ENCODE data around the gene NOL11.

Gene NOL11

DNA sequence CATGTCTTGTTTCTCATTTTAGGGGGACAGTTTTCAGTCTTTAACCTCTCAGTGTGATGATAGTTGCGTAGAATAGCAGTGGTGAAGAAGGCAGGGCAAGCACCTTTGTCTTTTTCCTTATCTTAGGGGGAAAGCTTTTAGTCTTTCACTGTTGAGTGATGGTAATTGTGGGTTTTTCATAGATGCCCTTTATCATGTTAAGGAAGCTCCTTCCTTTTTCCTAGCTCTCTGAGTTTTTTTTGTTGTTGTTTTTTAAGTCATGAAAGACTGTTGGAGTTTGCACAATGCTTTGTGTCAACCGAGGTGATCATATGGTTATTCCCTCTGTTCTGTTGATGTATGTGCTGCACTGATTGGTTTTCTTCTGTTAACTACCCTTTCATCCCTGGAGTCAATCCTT, 15.7 kb downstream of the NOL11 start:
- Histone ChIP-seq H3K27ac (ENCODE audit: low read depth, low read length) (no peak overlapping the region), H2AFZ (ENCODE audit: low read depth, low read length, severe bottlenecking) (no peak overlapping the region), H3K9me2 (replicated peaks; ENCODE audit: insufficient read depth, low read length) (no peaks in the 10 kb centered on the region), H3K4me2 (ENCODE audit: low read depth, low read length, poor library complexity, severe bottlenecking) (no peak overlapping the region), H4K20me1 (ENCODE audit: low read depth, low read length) (no peaks in the 10 kb centered on the region), H3K79me2 (ENCODE audit: insufficient read depth, low read length) (peaks cover 26% of the 10 kb centered on the region; the same call in 1 of the 2 replicates), H3K27me3 (ENCODE audit: low read length) (no peaks in the 10 kb centered on the region), H3K36me3 (ENCODE audit: low read length) (peaks cover 62% of the 10 kb centered on the region), H3F3A (ENCODE audit: insufficient read depth) (peaks cover 6% of the 10 kb centered on the region; the same call in 1 of the 2 replicates), H3K4me3 (ENCODE audit: insufficient read depth, low read length, poor library complexity, severe bottlenecking) (no peak overlapping the region), H3K9ac (ENCODE audit: low read length) (no peak overlapping the region), H3K9me3 (ENCODE audit: insufficient read depth, low read length) (no peaks in the 10 kb centered on the region)
- TF ChIP-seq EZH2phosphoT487 (conservative IDR thresholded peaks at IDR 0.05; ENCODE audit: low read length): no peak
- TF ChIP-seq, protein P1, sequence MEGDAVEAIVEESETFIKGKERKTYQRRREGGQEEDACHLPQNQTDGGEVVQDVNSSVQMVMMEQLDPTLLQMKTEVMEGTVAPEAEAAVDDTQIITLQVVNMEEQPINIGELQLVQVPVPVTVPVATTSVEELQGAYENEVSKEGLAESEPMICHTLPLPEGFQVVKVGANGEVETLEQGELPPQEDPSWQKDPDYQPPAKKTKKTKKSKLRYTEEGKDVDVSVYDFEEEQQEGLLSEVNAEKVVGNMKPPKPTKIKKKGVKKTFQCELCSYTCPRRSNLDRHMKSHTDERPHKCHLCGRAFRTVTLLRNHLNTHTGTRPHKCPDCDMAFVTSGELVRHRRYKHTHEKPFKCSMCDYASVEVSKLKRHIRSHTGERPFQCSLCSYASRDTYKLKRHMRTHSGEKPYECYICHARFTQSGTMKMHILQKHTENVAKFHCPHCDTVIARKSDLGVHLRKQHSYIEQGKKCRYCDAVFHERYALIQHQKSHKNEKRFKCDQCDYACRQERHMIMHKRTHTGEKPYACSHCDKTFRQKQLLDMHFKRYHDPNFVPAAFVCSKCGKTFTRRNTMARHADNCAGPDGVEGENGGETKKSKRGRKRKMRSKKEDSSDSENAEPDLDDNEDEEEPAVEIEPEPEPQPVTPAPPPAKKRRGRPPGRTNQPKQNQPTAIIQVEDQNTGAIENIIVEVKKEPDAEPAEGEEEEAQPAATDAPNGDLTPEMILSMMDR (IDR thresholded peaks at IDR 0.05; ENCODE audit: insufficient read depth, low read length, poor library complexity, severe bottlenecking): no peak

DNA sequence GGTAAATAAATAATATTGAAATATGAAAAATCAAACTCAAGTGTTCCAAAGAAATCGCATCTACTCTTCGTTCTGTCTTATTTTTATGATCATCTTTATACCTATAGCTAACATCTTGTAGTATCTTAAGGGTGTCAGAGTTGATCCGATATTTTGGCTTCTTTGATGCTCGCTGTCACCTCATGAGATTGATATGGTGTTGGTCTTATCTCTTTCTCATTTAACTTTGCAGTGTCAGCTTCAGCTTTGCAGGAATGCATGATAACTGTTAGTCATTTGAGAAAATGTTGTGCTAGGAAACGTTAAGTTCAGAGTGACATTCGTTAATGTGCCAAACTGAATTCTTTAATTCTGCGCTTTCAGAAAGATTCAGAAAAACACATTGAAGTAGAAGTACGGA, 19.4 kb downstream of the NOL11 start:
- Histone ChIP-seq H3K4me2 (ENCODE audit: low read depth, low read length, poor library complexity, severe bottlenecking) (no peak overlapping the region), H3K79me2 (ENCODE audit: insufficient read depth, low read length) (0 out of 2 replicates have a peak, but pooled peaks cover 7% of the 10 kb centered on the region), H3K9ac (ENCODE audit: low read length) (no peak overlapping the region), H3K27ac (ENCODE audit: low read depth, low read length) (no peak overlapping the region), H2AFZ (ENCODE audit: low read depth, low read length, severe bottlenecking) (no peak overlapping the region), H3K36me3 (ENCODE audit: low read length) (peaks cover 67% of the 10 kb centered on the region), H3K4me3 (ENCODE audit: insufficient read depth, low read length, poor library complexity, severe bottlenecking) (no peak overlapping the region), H4K20me1 (ENCODE audit: low read depth, low read length) (no peaks in the 10 kb centered on the region), H3F3A (ENCODE audit: insufficient read depth) (peaks cover 11% of the 10 kb centered on the region), H3K9me3 (ENCODE audit: insufficient read depth, low read length) (no peaks in the 10 kb centered on the region), H3K27me3 (ENCODE audit: low read length) (no peaks in the 10 kb centered on the region), H3K9me2 (replicated peaks; ENCODE audit: insufficient read depth, low read length) (no peaks in the 10 kb centered on the region)
- TF ChIP-seq, protein P1 (IDR thresholded peaks at IDR 0.05; ENCODE audit: insufficient read depth, low read length, poor library complexity, severe bottlenecking): no peak

DNA sequence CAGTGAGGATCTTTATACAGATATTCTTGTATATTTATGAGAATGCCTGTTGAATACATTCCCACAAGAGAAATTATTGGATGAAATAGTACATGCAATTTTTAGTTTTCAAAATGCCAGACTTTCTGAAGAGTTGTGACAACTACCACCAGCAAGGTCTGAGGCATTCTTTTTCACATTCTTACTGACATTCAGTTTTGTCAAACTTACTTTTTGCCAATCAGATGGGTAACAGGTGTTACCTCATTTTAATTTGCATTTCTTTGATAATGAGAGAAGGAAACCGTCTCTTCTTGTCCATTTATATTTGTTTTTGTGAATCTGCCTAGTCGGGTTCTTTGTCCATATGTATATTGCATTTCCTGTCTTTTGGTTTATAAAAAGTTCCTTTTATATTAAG, 24.3 kb downstream of the NOL11 start:
- H3K79me2 ChIP-seq (ENCODE audit: insufficient read depth, low read length): no peaks in the 10 kb centered on the region
- TF ChIP-seq, protein P1 (IDR thresholded peaks at IDR 0.05; ENCODE audit: insufficient read depth, low read length, poor library complexity, severe bottlenecking): no peak
- no peak for TF ChIP-seq EZH2phosphoT487 (conservative IDR thresholded peaks at IDR 0.05; ENCODE audit: low read length)
- no peaks in the 10 kb centered on the region for H3K27me3 ChIP-seq (ENCODE audit: low read length)
- peaks cover 69% of the 10 kb centered on the region for H3K36me3 ChIP-seq (ENCODE audit: low read length)
- peaks cover 20% of the 10 kb centered on the region for H3F3A ChIP-seq (ENCODE audit: insufficient read depth)
- H3K4me3 ChIP-seq (ENCODE audit: insufficient read depth, low read length, poor library complexity, severe bottlenecking): no peak overlapping the region
- no peaks in the 10 kb centered on the region for H4K20me1 ChIP-seq (ENCODE audit: low read depth, low read length)
- no peaks in the 10 kb centered on the region for H3K9me2 ChIP-seq (replicated peaks; ENCODE audit: insufficient read depth, low read length)
- H2AFZ ChIP-seq (ENCODE audit: low read depth, low read length, severe bottlenecking): no peak overlapping the region
- no peak overlapping the region for H3K4me2 ChIP-seq (ENCODE audit: low read depth, low read length, poor library complexity, severe bottlenecking)
- H3K9me3 ChIP-seq (ENCODE audit: insufficient read depth, low read length): no peaks in the 10 kb centered on the region
- H3K27ac ChIP-seq (ENCODE audit: low read depth, low read length): no peak overlapping the region
- no peak overlapping the region for H3K9ac ChIP-seq (ENCODE audit: low read length)

Data from SU-DHL-6 (cell line).